ENCODE measurements around the gene CCL14. TPM values are rescaled to one million over a fixed set of nuclear protein-coding genes. Genes with fewer than 3 reads are reported as not detected.

CCL14 gene
- total RNA-seq = not detected in 2 replicates

DNA sequence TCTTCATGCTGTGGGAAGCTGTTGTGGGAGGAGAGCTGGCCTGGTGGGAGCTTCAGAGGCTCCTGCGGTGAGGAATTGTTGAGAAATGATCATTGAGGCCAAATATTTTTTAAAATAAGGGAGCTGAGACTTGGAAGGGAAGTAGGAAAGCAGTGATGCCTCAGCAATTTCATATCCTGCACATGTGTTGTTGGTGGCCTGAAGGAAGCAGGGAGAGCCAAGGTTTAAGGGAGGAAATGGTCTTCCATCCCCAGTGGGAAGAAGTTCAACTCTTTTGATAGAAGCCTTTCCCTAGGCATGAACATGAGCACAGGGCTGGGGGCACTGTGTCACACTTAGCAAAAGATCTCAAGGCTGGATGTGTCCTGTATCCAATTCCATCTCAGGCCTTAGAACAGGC is at the start of gene CCL14:
TSS of gene CCL14 (minus strand) at position 87 of the 400 bp plus-strand sequence. CDS start at position 7, 80 bp downstream.

DNA sequence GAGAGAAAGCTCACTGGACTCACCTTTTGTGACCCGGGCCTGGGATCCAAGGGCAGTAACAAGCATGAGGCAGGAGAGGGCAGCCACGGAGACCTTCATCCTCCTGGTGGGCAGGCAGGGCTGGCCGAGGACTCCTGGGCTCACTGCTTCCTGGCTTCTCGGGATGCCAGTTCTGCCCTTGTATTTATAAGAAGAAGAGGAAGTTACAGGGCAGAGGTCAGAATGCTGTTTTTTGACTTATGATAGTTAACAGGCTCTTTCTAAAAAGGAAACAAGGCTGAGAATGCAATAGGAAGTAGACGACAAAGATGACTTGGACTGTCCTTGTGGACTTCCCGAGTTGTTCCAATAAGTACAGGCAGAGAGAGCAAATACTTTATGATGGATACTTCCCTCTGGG is 31.3 kb upstream of the CCL14 start, which contains the start of gene CCL23:
TSS of gene CCL23 (minus strand) at position 174 of the 400 bp plus-strand sequence. CDS start at position 99, 75 bp downstream.

DNA sequence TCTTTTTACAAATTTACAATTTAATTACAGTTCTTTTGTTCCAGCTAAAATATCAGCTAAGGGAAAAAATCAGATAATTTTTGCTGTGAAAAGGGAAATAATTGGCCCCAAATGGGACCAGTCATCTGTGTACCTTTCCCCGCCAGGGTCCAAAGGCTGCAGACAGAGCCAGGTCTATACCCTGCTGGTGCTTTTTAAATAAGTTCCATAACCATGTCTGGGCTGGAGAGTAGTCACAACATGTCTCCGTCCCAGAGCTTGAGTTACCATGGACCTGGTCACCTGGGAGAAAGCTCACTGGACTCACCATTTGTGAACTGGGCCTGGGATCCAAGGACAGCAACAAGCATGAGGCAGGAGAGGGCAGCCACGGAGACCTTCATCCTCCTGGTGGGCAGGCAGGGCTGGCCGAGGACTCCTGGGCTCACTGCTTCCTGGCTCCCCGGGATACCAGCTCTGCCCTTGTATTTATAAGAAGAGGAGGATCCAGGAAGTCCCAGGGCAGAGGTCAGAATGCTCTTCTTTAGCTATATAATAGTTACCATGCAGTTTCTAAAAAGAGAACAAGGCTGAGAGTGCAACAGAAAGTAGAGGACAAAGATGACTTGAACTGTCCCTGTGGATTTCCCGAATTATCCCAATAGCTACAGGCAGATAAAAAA is 14.7 kb upstream of the CCL14 start, which contains the start of gene CCL15:
TSS of gene CCL15 (minus strand) at position 444 of the 662 bp plus-strand sequence. CDS start at position 383, 61 bp downstream.

DNA sequence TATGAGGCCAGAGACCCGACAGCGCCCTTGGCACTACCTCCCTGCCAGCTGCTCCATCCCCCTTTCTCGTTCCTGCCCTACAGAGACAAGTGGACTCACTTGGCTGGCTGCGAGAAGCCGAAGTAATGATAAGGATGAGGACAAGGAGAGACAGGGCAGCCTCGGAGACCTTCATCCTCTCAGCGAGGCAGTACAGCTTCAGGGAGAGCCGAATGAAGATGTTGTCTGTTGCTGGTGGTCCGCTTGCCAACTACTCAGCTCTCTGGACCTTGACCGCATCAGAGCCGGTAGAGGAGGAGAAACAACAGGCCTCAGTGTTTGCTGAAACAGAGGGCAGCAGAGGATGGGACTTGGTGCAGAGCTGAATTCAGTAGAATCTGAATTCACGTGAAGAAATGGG is 5.3 kb downstream of the CCL14 start, which contains the start of gene CCL16:
TSS of gene CCL16 (minus strand) at position 252 of the 400 bp plus-strand sequence. CDS start at position 175, 77 bp downstream.

DNA sequence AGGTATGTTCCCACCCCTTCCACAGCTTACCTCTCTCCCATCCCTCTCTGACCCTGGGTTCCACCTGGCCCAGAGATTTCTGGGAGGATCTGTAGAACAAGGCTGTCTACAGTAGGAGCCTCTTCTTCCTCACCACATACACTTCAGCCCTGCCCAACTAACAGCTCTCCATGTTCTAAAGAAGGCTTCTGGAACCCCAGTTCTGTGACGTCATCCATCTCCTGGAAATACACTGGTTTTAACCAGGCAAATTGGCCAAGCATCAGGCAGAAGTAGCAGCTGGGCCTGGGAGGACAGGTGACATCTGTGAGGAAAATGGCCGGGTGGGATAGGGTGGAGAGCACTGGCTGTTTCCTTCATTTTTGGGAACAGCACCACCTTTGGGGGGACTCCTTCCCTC is 43.0 kb downstream of the CCL14 start, which contains the start of gene LYZL6:
TSS of gene LYZL6 (minus strand) at position 177 of the 400 bp plus-strand sequence. CDS start 4,357 bp downstream, outside the sequence.

Other genes with a start within 250 kb of the CCL14 start
- 0.07 and 0.10 TPM in 2 replicates for gene GAS2L2, start 233.5 kb downstream of the CCL14 start, total RNA-seq
- gene C17orf50, start 225.8 kb downstream of the CCL14 start, total RNA-seq = not detected in 2 replicates
- gene MMP28, start 191.1 kb downstream of the CCL14 start, total RNA-seq = 0.65 and 1.8 TPM in 2 replicates
- gene TAF15, start 177.2 kb downstream of the CCL14 start, total RNA-seq = 109 and 127 TPM in 2 replicates
- not detected in 2 replicates for gene HEATR9, start 117.8 kb downstream of the CCL14 start, total RNA-seq
- gene CCL5, start 106.4 kb downstream of the CCL14 start, total RNA-seq = 0.07 TPM in 1 of 2 replicates, not detected in the other
- 0.59 TPM in 1 of 2 replicates, not detected in the other for gene RDM1, start 56.0 kb downstream of the CCL14 start, total RNA-seq
- gene LYZL6, start 43.0 kb downstream of the CCL14 start, total RNA-seq = not detected in 2 replicates
- not detected in 2 replicates for gene CCL16, start 5.2 kb downstream of the CCL14 start, total RNA-seq
- gene CCL15, start 14.8 kb upstream of the CCL14 start, total RNA-seq = not detected in 2 replicates
- gene CCL23, start 31.2 kb upstream of the CCL14 start, total RNA-seq = not detected in 2 replicates
- not detected in 2 replicates for gene CCL18, start 77.5 kb upstream of the CCL14 start, total RNA-seq
- gene CCL3, start 103.4 kb upstream of the CCL14 start, total RNA-seq = not detected in 2 replicates
- not detected in 2 replicates for gene CCL4, start 117.1 kb upstream of the CCL14 start, total RNA-seq
- 1.5 and 4.9 TPM in 2 replicates for gene TBC1D3B, start 189.9 kb upstream of the CCL14 start, total RNA-seq
- not detected in 2 replicates for gene CCL3L1, start 210.0 kb upstream of the CCL14 start, total RNA-seq
- gene CCL4L2, start 224.3 kb upstream of the CCL14 start, total RNA-seq = 0.13 TPM in 1 of 2 replicates, not detected in the other

Data from smooth muscle cell of the pulmonary artery (primary cell).